Measurements from ENCODE around the gene CDC42EP3.

DNA sequence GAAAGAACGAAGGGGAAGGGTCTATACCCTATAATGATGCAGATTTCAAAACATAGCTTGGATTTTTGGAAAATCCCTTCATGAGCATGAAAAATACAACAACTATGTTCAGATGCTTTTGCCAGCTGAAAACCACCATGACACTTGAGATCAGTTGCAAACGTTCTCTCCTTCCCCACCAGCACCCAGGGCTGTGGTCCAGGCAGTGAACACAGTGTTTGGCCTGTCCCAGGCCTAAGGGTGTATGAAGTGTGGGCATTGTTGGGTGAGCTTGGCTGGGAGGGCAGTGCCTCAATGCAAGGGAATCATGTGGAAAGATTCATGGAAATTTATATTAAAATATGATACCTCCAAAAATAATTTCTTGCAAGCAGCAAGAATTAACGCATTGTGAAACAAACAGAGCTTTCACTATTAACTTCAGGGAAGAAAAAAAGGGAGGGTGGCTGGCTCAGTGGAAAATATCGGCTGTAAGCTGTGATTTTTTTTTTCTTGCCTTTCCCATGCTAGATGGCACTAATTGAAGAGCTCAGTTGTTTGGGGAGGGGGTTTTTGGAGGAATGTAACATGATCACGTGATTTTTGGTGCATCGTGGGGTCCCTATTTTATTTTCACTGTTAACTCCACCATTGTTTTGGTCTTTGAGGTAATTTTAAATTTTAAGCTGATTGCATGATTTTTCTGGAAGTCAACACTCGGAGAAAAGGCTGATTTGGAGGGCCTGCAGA lies 52.0 kb downstream of the CDC42EP3 start:
- TF ChIP-seq, protein P1, sequence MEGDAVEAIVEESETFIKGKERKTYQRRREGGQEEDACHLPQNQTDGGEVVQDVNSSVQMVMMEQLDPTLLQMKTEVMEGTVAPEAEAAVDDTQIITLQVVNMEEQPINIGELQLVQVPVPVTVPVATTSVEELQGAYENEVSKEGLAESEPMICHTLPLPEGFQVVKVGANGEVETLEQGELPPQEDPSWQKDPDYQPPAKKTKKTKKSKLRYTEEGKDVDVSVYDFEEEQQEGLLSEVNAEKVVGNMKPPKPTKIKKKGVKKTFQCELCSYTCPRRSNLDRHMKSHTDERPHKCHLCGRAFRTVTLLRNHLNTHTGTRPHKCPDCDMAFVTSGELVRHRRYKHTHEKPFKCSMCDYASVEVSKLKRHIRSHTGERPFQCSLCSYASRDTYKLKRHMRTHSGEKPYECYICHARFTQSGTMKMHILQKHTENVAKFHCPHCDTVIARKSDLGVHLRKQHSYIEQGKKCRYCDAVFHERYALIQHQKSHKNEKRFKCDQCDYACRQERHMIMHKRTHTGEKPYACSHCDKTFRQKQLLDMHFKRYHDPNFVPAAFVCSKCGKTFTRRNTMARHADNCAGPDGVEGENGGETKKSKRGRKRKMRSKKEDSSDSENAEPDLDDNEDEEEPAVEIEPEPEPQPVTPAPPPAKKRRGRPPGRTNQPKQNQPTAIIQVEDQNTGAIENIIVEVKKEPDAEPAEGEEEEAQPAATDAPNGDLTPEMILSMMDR (IDR thresholded peaks at IDR 0.05) = no peak
- TF ChIP-seq POLR2AphosphoS5 (IDR thresholded peaks at IDR 0.05) (no peak), POLR2A (IDR thresholded peaks at IDR 0.05) (no peak), EP300 (IDR thresholded peaks at IDR 0.05) (no peak)

Data from stomach (tissue), 4 donors.